NT2/D1 (cell line): ENCODE measurements around the gene TRAPPC1.

Experiments used
- YY1 ChIP-seq: IDR thresholded peaks from 2 replicates; pipeline ENCODE4 v1.6.1; 2011; ENCODE audit not compliant: insufficient read length, insufficient read depth
- ZNF274 ChIP-seq: IDR thresholded peaks from 2 replicates; pipeline ENCODE4 v1.6.1; 2011; ENCODE audit warnings: mild to moderate bottlenecking, low read depth, low read length

GRCh38 chr17:7912927-7913524 is 18.7 kb downstream of the TRAPPC1 start:
- TF ChIP-seq YY1: no peak
- no peak for TF ChIP-seq ZNF274
